ENCODE data around the gene EIF2AK2.

Gene EIF2AK2

DNA sequence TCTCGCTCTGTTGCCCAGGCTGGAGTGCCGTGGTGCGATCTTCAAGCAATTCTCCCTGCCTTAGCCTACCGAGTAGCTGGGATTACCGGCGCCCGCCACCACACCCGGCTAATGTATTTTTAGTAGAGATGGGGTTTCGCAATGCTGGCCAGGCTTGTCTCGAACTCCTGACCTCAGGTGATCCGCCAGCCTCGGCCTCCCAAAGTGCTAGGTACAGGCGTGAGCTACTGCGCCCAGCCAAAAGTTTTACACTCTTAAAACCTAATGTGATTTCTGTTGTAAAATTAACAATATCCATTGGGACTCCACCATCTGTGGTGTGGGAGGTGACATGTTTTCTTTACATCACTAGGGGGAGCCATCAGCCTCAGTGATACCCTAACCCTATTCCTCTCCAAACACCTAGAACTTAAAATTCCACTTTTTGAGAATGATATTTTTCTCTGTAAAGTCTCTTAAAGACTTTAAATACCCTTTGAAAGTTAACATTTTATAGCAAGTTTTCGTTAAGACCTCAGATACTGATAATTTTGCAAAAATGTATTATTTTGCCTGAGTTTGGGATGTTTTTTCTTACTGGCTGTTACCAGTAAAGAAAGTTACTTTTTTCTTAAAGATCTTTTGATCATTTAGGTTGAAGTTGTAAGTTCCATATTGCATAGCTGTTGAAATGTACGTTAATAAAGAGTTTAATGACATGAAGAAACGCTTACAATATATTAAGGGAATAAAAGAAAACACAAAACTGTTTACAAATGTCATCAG is 11.6 kb upstream of the EIF2AK2 start:
- peak; percentile 66 for DNase-seq (ENCODE audit: low read depth)

DNA sequence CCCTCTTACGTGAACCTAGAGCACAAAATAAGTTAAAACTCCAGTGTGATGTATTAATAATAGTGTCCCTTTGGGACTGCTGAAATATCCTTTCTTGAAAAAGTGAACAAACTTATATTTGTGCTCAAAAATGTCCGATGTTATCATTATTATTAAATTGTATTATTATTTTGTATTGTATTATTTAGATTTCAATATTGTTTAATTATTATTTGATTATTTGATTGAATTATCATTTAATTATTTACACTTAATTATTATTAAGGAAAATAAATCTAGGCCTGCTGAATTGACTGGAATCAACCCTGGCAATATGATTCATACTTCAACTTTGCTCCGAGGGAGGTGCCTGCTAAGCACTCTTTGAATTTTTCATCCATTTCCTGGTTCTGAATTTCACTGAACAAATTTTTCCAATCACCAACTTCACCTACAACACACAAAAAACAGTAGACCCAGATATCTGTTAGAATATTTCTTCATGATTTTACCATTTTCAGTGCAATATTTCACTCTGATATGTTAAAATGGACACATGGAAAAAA is 10.9 kb upstream of the EIF2AK2 start:
- DNase-seq (ENCODE audit: low read depth), result peak; percentile 34

DNA sequence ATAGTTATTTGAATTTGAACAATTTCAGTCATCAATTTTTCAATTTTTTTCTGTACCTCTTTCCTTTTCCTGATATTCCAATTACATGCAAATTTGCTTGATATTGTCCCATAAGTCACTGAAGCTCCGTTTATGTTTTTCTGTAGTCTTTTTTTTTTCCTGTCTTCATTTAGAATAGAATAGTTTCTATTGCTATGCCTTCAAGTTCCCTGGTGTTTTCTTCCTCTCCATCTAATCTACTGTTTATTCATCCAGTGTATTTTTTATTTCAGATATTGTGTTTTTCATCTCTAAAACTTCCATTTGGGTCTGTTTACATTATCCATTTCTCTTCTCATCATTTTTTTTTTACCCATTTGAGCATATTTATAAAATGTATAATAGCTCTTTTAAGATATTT is 8.0 kb upstream of the EIF2AK2 start:
- no peak for DNase-seq (ENCODE audit: low read depth)

DNA sequence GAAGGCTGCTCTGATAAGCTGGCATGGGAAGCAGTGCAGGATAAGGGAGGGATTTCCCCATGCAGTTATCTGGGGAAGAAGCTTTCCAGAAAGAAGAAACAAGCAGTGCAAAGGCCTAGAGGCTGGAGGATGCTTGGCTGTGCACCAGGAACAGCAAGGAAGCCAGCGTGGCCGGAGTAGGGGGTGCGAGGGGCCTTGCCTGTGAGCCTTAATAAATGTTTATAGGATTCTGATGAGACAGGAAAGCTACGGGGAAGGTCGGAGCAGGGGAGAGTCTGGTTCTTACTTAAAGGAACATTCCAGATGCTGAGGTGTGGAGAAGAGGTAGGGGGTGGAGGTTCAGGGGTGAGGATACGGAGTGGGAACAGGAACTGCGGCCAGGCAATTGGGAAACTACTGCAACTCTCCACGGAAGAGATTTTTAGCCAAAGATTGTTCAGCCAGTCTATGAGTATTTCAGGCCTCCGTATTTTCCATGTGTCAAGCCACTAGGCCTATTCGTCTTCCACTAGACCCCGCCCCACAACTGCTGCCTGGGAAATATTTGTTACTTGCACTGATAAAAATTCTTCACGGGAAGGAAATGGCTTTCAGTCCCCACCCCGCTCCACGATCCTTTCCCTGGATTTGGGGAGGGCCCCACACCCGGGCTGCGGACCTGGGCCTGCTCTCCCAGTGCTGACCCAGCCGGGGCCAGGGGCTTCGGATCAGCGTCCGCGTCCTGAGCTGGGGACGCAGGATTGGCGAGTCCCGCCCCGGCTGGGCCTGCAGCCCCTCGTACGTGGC is 516 bp downstream of the EIF2AK2 start:
- DNase-seq (ENCODE audit: low read depth), result peak; percentile 55

DNA sequence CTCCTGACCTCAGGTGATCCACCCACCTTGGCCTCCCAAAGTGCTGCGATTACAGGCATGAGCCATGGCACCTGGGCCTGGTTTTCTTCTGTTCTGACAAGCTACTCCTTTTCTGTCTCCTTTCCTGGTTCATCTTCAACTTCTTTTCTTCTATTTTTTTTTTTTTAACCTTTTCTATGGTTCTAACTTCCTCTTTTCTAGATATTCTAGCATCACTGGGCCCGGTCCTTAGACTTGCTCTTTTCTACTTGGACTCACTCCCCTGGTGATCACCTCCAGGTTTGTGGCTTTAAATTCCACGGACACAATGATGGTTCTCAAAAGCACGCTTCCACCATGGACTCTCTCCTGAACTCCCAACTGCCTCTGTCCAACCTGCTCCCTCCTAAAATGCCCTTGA is 2.0 kb downstream of the EIF2AK2 start:
- DNase-seq (ENCODE audit: low read depth), result no peak

DNA sequence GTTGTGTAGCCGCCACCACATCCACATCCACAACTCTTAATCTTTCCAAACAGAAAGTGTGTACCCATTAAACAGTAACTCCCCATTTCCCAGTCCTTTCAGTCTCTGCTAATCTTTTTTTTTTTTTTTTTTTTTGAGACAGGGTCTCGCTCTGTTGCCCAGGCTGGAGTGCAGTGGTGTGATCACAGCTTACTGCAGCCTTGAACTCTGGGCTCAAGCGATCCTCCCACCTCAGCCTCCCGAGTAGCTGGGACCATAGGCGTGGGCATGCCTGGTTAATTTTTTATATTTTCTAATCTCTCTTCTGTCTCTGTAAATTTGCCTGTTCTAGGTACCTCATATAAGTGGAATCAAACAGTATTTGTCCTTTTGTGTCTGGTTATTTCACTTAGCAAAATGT is 3.6 kb downstream of the EIF2AK2 start:
- no peak for DNase-seq (ENCODE audit: low read depth)

DNA sequence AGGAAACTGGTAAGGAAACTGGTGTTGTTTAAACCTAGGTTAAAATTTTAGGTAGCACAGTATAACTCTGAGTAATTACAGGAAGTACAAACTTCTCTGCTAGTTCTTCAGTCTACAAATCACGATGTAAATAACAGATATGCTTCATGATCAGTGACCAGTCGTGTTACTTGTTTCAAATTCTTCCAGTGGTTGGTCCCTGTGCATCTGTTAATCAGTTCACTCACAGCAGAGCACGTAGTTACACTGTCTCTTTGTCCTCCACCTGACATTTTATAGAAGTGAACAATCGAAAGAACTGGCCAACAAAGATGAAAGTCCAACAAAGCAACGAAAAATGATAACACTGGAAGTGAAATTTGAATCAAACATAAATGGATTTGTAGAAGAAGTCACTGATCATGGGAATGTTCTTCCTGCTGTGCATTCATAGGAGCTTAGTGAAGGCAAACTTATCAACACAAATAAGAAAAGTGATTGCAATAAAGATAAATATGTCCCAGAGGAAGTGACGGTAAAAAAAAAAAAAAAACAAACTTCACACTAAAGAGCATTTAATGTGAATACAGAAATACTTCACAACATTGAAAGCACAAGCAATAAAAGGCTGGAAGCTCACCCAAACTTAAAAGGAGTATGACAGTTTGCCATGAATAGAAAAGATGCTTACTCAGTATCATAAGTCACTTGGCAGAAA is 7.0 kb downstream of the EIF2AK2 start:
- no peak for DNase-seq (ENCODE audit: low read depth)

DNA sequence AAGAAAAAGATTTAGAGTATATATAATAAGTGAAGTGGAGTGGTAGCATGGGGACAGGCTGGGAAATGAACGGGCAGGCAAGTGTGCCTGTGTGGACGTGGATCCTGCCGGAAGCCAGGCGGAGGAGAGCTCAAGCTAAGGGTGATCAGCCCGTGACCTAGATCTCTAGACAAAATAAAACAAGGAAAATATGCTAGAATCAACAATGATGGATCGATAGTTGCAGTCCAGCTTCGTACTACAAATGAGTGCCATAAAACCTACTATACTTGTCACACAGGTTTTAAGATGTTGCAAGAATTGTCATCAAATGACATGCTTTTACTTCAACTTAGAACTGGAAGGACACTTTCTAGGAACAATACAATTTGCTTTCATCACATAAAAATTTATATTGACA is 8.5 kb downstream of the EIF2AK2 start:
- DNase-seq (ENCODE audit: low read depth), result no peak

DNA sequence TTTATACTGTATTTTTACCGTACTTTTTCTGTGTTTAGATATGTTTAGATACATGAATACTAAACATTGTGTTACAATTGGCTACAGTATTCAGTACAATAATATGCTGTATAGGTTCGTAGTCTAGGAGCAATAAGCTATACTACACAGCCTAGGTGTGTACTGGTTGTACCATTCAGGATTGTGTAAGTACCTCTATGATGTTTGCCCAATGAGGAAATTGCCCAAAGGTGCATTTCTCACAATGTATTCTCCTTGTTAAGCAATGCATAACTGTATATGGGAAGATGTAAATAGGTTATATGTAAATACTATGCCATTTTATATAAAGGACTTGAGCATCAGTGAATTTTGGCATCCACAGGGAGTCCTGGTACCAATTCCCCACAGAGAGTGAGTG is 10.7 kb downstream of the EIF2AK2 start:
- no peak for DNase-seq (ENCODE audit: low read depth)

DNA sequence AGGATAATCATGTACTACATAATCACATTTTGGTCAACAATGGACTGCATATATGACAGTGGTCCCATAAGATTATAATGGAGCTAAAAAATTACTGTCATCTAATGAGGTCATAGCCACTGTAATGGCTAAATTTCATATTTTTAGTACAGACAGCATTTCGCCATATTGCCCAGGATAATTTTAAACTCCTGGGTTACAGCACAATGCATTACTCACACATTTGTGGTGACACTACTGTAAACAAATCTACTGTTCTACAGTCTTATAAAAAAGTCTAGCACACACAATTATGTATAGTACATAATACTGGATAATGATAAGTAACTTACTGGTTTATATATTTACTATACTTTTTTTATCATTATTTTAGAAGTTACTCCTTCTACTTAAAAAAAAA is 12.8 kb downstream of the EIF2AK2 start:
- DNase-seq (ENCODE audit: low read depth), result peak; percentile 72

DNA sequence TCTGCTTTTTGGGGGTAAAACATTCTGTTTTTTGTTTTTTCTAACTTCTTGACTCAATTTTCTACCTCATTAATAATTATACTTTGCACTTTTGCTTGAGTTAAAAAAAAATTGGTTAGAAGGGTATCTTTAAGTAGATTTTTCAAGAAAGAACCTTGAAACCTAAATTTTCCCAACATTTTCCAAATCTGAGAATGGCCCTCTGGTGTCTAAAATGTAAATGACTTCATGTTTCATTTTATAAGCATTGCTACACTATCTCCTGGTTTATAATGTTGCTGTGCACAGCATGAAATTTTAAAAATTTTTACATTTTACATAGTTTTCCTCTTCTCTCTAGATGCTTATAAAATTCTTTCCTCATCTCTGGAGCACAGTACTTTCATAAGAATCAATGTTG is 14.2 kb downstream of the EIF2AK2 start:
- DNase-seq (ENCODE audit: low read depth), result no peak

DNA sequence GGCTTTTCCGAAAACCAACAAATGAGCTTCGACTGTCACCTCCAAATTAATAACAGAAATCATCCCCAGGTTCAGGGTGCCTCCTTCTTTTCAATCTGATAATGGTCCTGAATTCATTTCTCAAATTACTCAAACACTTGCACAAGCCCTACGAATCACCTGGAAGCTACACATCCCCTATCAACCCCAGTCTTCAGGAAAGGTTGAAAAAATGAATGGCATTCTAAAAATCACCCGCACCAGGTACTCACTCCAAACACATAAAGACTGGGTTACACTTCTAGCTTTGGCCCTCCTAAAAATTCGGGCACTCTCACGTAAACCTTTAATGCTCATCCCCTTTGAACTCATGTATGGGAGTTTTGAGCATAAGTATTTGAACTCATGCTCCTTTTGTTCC is 23.9 kb downstream of the EIF2AK2 start:
- DNase-seq (ENCODE audit: low read depth), result no peak

DNA sequence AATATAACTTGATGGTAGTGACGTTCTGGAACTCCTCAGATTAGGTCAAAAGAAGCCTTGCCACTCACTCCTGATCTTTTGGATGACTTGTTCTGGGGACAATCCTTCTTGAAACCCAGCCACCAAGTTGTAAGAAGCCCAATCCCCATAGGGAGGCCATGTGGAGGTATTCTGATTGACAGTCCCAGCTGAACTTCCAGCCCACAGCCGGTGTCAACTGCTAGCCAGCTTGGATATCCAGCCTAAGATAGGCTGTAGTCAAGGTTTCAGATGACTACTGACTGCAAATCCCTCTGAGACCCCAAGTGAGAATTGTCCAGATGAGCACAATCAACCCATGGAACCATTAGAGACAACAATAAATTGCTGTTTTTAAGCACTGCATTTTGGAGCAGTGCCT is 31.4 kb downstream of the EIF2AK2 start:
- no peak for DNase-seq (ENCODE audit: low read depth)

DNA sequence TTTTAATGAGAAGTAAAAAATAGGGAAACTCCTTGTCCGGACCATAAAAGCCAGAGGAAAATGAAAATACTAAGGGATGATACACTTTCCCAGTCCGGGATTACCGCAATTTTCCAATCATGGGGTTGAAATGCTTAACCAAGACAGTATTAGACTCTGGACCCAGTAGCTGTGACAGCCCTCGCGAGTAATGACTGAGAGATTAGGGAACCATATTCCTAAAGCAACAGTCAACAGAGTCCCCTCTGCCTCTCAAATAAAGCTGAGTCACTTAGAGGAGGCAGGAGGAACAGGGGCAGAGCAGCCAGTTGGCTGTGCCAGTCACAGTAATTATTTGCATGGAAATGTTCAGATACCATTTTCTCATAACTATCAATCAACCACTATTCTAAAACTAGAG is 37.6 kb downstream of the EIF2AK2 start:
- DNase-seq (ENCODE audit: low read depth), result no peak

DNA sequence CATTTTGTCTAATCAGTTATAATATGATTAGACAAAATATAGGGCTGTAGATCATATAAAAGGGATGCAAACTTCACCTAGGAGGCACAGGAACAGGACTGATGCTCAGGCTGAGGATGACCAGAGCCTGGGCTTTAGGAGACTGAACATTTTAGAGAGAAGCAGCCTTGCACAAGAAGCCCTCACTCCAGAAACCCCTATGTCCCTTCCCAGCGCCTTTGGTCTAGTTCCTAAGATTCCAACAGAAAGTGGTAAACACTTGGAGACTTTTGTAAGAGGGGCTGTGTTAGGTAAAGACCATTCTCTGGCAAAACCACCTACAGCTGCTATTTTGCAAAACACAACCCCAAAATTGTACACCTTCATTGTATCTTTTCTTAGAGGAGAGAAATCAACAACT is 39.2 kb downstream of the EIF2AK2 start:
- DNase-seq (ENCODE audit: low read depth), result no peak

DNA sequence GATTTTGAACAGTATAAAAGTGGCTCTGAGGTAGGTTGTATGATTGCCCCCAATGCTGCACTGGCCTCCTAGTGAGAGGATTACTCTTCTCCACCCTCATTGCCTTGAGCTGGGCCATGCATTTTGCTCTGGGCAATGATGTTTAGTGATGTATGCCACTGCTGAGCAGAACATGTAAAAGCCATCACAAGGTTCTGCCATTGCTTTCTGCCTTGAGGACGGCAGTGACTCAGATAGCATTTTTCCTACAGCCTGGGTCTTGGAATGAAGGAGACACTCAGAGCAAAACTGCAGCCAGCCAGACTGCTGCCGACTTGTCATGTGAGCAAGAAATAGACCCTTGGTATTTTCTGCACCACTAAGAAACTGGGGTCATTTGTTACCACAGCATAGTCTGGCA is 44.8 kb downstream of the EIF2AK2 start:
- DNase-seq (ENCODE audit: low read depth), result no peak

DNA sequence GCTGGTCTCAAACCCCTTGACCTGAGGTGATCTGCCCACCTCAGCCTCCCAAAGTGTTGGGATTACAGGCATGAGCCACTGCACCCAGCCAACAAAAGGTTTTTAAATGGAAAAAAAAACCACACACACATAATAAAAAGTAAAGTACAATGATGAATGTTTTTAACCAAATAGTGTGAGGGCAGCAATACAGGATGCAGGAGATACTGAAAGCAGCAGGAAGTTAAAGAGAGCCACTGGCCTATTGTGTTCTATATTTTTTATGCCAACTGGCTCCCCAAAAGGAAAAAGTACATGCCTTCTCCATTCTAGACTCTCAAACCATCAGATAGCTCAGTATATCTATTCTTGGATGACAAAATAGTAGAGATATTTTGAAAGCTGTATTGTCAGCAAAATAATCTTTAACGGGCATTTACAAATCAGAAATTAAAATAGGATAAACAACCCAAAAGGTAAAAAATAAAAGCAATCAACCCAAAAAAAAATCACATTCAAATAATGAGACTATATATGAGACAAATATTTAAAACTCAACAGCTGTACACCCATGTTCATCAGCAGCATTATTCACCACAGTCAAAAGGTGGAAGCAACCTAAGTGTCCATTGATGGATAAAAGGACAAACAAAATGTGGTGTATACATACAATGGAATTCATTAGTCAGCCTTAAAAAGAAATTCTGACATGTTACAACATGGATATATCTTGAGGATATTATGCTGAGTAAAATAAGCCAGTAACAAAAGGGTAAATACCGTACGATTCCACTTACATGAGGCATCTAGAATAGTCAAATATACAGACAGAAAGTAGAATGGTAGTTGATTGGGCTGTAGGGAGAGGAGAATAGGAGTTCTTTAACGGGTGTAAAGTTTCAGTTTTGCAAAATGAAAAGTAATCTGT is 46.2 kb downstream of the EIF2AK2 start:
- DNase-seq (ENCODE audit: low read depth), result no peak

DNA sequence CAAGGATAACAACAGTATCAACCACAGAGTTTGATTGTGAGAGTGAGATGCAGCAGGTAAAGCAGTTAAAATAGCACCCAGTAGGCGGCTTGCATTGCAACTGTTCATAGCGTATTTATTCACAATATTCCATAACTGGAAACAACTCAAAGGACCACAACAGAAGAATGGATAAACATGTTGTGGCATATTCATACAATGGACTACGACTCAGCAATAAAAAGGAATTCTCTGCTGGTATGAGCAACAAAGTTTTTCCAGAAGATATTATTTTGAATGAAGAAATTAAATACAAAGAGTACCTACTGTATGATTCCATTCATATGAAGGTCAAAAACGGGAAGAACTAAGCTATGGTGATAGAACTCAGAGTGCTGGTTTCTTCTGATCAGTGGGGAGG is 47.3 kb downstream of the EIF2AK2 start:
- DNase-seq (ENCODE audit: low read depth), result no peak

DNA sequence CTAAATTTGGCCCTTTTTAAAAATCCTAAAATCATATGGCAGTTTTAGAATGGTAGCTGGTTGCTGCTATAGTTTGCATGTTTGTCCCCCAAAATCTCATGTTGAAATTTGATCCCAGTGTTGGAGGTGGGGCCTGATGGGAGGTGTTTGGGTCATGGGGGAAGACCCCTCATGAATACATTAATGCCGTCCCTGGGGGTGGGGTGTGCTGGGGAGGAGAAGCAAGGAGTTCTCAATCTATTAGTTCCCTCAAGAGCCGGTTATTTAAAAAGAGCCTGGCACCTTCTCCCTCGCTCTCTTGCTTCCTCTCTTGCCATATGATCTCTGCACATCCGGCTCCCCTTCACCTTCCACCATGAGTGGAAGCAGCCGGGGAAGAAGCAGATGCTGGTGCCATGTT is 51.6 kb downstream of the EIF2AK2 start:
- DNase-seq (ENCODE audit: low read depth), result no peak

DNA sequence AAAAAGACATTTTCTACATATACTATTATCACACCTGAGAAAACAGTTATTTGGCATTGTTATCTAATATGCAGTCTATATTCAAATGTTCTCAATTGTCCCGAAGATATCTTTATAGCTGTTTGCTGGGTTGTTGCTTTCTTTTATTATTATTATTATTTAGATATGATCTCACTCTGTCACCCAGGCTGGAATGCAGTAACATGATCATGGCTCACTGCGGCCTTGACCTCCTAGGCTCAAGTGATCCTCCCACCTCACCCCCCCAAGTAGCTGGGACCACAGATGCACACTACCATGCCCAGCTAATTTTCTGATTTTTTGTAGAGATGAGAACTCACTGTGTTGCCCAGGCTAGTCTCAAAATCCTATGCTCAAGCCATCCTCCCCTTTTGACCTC is 52.6 kb downstream of the EIF2AK2 start:
- DNase-seq (ENCODE audit: low read depth), result peak; percentile 15

DNA sequence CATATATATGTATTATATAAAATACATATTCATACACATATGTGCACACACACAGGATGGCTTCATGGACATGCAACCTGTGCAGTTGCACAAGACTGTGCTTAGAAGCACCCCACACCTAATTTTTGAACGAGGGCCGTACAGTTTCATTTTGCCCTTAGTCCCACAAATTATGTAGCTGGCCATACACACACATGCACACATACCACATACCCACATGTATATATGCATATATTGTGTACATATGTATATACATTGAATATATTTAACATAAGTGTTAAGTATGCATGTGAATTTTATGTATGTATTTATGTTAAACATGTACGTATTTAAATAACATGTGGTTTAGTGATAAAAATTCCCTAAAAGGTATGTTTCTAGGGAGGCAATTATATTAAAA is 54.2 kb downstream of the EIF2AK2 start:
- DNase-seq (ENCODE audit: low read depth), result no peak

DNA sequence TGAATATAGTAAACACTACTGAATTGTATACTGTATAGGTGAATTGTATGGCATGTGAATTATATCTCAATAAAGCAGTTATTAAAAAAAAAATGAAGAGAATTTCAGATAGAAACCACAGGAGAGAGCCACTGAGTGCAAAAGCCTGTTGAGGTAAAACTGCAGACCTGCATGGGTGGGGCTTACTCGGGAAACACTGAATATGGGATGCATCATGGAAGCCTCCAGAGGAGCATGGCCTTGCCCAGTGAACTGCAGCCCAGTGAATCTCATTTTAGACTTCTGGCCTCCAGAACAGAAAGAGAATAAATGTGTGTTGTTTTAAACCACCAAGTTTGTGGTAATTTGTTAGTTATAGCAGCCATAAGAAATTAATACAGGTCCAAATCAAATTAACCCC is 56.7 kb downstream of the EIF2AK2 start:
- no peak for DNase-seq (ENCODE audit: low read depth)
